GM21737 (cell line): Measurements from ENCODE around the gene TMEM131.

Experiments
- ATAC-seq: cut with Tn5 transposase; IDR thresholded peaks from one replicate; pipeline ENCODE4 v1.9.1; 2021; ENCODE audit warnings: mild to moderate bottlenecking, moderate library complexity; ENCODE audit not compliant: unreplicated experiment

Gene TMEM131

GRCh38 chr2:97766567-97766966 lies 229.2 kb downstream of the TMEM131 start:
- no peak for ATAC-seq

- no peak for ATAC-seq
Measured at GRCh38 chr2:97765933-97766332, 229.8 kb downstream of the TMEM131 start.

GRCh38 chr2:97764559-97765263 lies 231.0 kb downstream of the TMEM131 start:
- no peak for ATAC-seq

- no peak for ATAC-seq
Measured at GRCh38 chr2:97763176-97763845, 232.4 kb downstream of the TMEM131 start.

GRCh38 chr2:97761192-97761591 lies 234.6 kb downstream of the TMEM131 start:
- ATAC-seq: no peak

- ATAC-seq: no peak
Measured at GRCh38 chr2:97760480-97761049, 235.2 kb downstream of the TMEM131 start.

- no peak for ATAC-seq
Measured at GRCh38 chr2:97759727-97760407, 235.9 kb downstream of the TMEM131 start.

- ATAC-seq: no peak
Measured at GRCh38 chr2:97758131-97758705, 237.5 kb downstream of the TMEM131 start.

GRCh38 chr2:97757062-97757461 lies 238.7 kb downstream of the TMEM131 start:
- ATAC-seq: no peak

GRCh38 chr2:97755491-97755890 lies 240.3 kb downstream of the TMEM131 start:
- ATAC-seq: no peak

GRCh38 chr2:97754690-97755346 lies 240.9 kb downstream of the TMEM131 start:
- no peak for ATAC-seq

- ATAC-seq: no peak
Measured at GRCh38 chr2:97752342-97753334, 243.1 kb downstream of the TMEM131 start.

- ATAC-seq: no peak
Measured at GRCh38 chr2:97751752-97752151, 244.0 kb downstream of the TMEM131 start.

GRCh38 chr2:97750017-97750416 lies 245.7 kb downstream of the TMEM131 start:
- no peak for ATAC-seq

- no peak for ATAC-seq
Measured at GRCh38 chr2:97749581-97749980, 246.2 kb downstream of the TMEM131 start.

- ATAC-seq: no peak
Measured at GRCh38 chr2:97747716-97748115, 248.0 kb downstream of the TMEM131 start.

- no peak for ATAC-seq
Measured at GRCh38 chr2:97747285-97747684, 248.5 kb downstream of the TMEM131 start.

- ATAC-seq: no peak
Measured at GRCh38 chr2:97745474-97746174, 250.1 kb downstream of the TMEM131 start.

GRCh38 chr2:97743913-97744312 lies 251.8 kb downstream of the TMEM131 start:
- no peak for ATAC-seq
